ENCODE measurements around the gene LIPE. TPM values are rescaled to one million over a fixed set of nuclear protein-coding genes. Genes with fewer than 3 reads are reported as not detected.

LIPE gene
- total RNA-seq, 4 donors from 2014 or later = 77.1 to 717 (median 234) TPM

DNA sequence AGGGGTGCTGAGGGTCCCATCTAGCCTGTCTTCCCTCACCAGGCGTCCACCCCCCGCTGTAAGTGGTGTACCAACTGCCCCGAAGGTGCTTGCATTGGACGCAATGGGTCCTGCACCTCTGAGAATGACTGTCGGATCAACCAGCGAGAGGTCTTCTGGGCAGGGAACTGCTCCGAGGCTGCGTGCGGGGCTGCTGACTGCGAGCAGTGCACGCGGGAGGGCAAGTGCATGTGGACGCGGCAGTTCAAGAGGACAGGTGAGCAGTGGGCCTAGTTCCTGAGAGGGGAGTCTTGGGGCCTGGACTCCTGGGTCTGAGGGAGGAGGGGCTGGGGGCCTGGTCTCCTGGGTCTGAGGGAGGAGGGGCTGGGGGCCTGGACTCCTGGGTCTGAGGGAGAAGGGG, 64.8 kb downstream of the LIPE start:
- TF ChIP-seq, protein P1, sequence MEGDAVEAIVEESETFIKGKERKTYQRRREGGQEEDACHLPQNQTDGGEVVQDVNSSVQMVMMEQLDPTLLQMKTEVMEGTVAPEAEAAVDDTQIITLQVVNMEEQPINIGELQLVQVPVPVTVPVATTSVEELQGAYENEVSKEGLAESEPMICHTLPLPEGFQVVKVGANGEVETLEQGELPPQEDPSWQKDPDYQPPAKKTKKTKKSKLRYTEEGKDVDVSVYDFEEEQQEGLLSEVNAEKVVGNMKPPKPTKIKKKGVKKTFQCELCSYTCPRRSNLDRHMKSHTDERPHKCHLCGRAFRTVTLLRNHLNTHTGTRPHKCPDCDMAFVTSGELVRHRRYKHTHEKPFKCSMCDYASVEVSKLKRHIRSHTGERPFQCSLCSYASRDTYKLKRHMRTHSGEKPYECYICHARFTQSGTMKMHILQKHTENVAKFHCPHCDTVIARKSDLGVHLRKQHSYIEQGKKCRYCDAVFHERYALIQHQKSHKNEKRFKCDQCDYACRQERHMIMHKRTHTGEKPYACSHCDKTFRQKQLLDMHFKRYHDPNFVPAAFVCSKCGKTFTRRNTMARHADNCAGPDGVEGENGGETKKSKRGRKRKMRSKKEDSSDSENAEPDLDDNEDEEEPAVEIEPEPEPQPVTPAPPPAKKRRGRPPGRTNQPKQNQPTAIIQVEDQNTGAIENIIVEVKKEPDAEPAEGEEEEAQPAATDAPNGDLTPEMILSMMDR (IDR thresholded peaks at IDR 0.05) = no peak
- TF ChIP-seq POLR2A (IDR thresholded peaks at IDR 0.05) (no peak), EP300 (IDR thresholded peaks at IDR 0.05) (no peak)
- Histone ChIP-seq H3K9me3 (peaks cover 0 to 7% (median 0%) of the 10 kb centered on the region in 4 donors), H3K27ac (no peak overlapping the region), H3K27me3 (no peaks in the 10 kb centered on the region), H3K4me1 (no peaks in the 10 kb centered on the region), H3K36me3 (peaks cover 0 to 91% (median 0%) of the 10 kb centered on the region in 3 donors), H3K4me3 (no peak overlapping the region)
- no peak for DNase-seq (ENCODE audit: low spot score in 2 of 2)
- WGBS, 2 donors = 92 to 93% methylated on average over 13 to 14 of the region's 14 CpGs

DNA sequence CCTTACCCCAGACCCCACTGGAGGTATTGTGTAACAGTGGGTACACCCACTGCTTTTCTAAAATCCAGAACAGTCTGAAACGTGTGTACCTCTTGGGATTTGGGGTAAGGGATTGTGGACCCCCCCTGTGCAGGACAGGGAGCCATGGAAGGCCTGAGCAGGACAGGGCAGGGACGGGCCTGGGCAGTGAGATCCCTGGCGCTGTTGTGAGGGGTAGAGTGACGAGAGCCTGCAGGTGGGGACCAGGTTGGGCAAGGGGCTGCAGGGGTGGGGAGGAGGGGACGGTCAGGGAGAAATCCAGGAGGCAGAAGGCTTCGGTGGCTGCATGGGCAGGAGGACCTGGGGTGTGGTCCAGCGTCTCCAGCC, 65.7 kb downstream of the LIPE start:
- H3K36me3 ChIP-seq = peaks cover 0 to 91% (median 1%) of the 10 kb centered on the region in 3 donors
- H3K27me3 ChIP-seq = no peaks in the 10 kb centered on the region
- TF ChIP-seq, protein P1 (IDR thresholded peaks at IDR 0.05) = no peak
- H3K4me1 ChIP-seq = no peaks in the 10 kb centered on the region
- DNase-seq (ENCODE audit: low spot score in 2 of 2) = no peak
- 89 to 91% methylated on average over 7 of the region's 7 CpGs for WGBS, 2 donors
- no peak overlapping the region for H3K27ac ChIP-seq
- H3K9me3 ChIP-seq = peaks cover 0 to 7% (median 0%) of the 10 kb centered on the region in 4 donors
- H3K4me3 ChIP-seq = no peak overlapping the region

DNA sequence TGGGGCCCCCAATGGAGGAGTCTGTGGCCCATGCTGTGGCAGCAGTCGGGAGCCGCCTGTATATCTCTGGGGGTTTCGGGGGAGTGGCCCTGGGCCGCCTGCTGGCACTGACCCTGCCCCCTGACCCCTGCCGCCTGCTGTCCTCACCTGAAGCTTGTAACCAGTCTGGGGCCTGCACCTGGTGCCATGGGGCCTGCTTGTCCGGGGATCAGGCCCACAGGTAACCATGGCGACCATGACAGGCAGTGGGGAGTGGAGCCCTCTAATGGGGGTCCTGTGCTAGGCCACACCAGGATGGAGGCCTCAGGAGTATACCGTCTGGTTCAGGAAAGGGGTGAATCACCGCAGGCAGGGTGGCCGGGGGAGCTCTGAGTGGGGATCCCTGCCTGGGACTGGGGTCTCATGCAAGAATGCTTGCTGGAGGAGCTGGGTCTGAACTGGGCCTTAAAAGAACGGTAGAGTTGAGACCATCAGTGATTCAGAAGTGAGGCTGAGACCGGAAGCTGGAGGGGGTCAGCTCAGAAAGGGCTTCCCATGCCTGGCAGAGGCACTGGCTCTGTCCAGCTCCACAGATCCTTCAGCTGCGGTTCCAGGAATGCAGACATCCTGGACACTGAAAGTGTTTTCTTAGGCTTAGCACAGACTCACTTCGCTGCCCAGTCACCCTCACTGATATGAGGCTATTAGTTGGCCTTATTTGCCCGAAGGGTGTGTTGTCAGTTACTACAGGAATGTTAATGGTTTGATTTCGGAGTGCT, 66.2 kb downstream of the LIPE start:
- Histone ChIP-seq H3K27ac (no peak overlapping the region), H3K4me1 (no peaks in the 10 kb centered on the region), H3K36me3 (peaks cover 0 to 91% (median 4%) of the 10 kb centered on the region in 3 donors), H3K9me3 (peaks cover 0 to 7% (median 0%) of the 10 kb centered on the region in 4 donors), H3K27me3 (no peaks in the 10 kb centered on the region), H3K4me3 (no peak overlapping the region)
- DNase-seq (ENCODE audit: low spot score in 2 of 2) = no peak
- 79 to 84% methylated on average over 11 to 15 of the region's 16 CpGs for WGBS, 2 donors
- TF ChIP-seq, protein P1 (IDR thresholded peaks at IDR 0.05) = no peak
- TF ChIP-seq EP300 (IDR thresholded peaks at IDR 0.05) (no peak), POLR2A (IDR thresholded peaks at IDR 0.05) (no peak)

DNA sequence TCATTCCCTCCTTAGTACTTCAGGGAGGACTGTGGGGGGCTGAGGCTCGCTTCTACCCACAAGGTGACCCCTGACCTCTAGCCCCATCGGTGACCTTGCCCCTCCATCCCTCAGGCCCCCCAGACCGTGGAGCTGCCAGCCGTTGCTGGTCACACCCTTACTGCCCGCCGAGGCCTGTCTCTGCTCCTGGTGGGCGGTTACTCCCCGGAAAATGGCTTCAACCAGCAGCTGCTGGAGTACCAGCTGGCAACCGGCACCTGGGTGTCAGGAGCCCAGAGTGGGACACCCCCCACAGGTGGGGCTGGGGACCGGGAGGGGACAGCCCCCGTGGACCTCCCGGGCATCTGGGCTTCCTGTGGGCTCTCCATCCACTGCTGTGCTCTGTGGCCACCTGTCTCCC, 69.9 kb downstream of the LIPE start:
- H3K36me3 ChIP-seq = peaks cover 0 to 95% (median 7%) of the 10 kb centered on the region in 3 donors
- DNase-seq (ENCODE audit: low spot score in 2 of 2) = no peak
- TF ChIP-seq POLR2A (IDR thresholded peaks at IDR 0.05) (no peak), EP300 (IDR thresholded peaks at IDR 0.05) (no peak)
- TF ChIP-seq, protein P1 (IDR thresholded peaks at IDR 0.05) = no peak
- H3K4me3 ChIP-seq = no peak overlapping the region
- H3K27me3 ChIP-seq = no peaks in the 10 kb centered on the region
- no peak overlapping the region for H3K27ac ChIP-seq
- 78 to 87% methylated on average over 11 to 12 of the region's 12 CpGs for WGBS, 2 donors
- no peaks in the 10 kb centered on the region for H3K4me1 ChIP-seq
- H3K9me3 ChIP-seq = no peaks in the 10 kb centered on the region

DNA sequence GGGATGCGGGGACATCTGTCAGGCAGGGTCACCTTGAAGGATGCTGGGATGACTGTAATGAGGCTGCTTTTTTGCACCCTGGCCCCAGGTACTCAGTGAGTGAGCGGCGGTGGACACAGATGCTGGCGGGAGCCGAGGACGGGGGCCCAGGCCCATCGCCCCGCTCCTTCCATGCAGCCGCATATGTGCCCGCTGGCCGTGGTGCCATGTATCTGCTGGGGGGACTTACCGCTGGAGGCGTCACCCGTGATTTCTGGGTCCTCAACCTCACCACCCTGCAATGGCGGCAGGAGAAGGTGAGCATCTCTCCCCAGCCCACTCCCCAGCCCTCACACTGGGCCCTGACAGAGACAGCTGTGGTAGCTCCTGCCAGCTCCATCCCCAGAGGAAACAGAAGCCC, 70.5 kb downstream of the LIPE start:
- Histone ChIP-seq H3K4me3 (no peak overlapping the region), H3K27me3 (no peaks in the 10 kb centered on the region), H3K4me1 (no peaks in the 10 kb centered on the region), H3K27ac (no peak overlapping the region), H3K36me3 (peaks cover 0 to 95% (median 7%) of the 10 kb centered on the region in 3 donors), H3K9me3 (no peaks in the 10 kb centered on the region)
- DNase-seq (ENCODE audit: low spot score in 2 of 2) = no peak
- WGBS, 2 donors = 91 to 96% methylated on average over 10 to 15 of the region's 15 CpGs
- TF ChIP-seq EP300 (IDR thresholded peaks at IDR 0.05) (no peak), POLR2A (IDR thresholded peaks at IDR 0.05) (no peak)
- TF ChIP-seq, protein P1 (IDR thresholded peaks at IDR 0.05) = no peak

Measured in tibial nerve (tissue), 4 donors.